Measurements from ENCODE around the gene C1QL1. TPM values are rescaled to one million over a fixed set of nuclear protein-coding genes. Genes with fewer than 3 reads are reported as not detected.
A peak's percentile ranks its signal among the peaks of the same experiment; 100 is the strongest.

Gene C1QL1
- total RNA-seq, 2 donors from 2014 or later: 0.32 to 0.34 TPM

- no peak overlapping the region for H3K27ac Mint-ChIP-seq
- no peaks in the 10 kb centered on the region for H3K36me3 Mint-ChIP-seq (ENCODE audit: low read depth)
- peak overlapping the region; percentile 29 for H3K4me3 Mint-ChIP-seq
- peak; percentile 83 for ATAC-seq (replicated peaks)
- H3K9me3 Mint-ChIP-seq: no peaks in the 10 kb centered on the region
- H3K27me3 Mint-ChIP-seq: peaks cover 19% of the 10 kb centered on the region
- peaks cover 10% of the 10 kb centered on the region for H3K4me1 Mint-ChIP-seq
Observed at GRCh38 chr17:44911133-44912001, 56.7 kb downstream of the C1QL1 start.

- H3K36me3 Mint-ChIP-seq (ENCODE audit: low read depth): no peaks in the 10 kb centered on the region
- H3K4me1 Mint-ChIP-seq: peaks cover 10% of the 10 kb centered on the region
- no peak for ATAC-seq (replicated peaks)
- H3K27me3 Mint-ChIP-seq: peaks cover 23% of the 10 kb centered on the region
- peak overlapping the region; percentile 29 for H3K4me3 Mint-ChIP-seq
- no peak overlapping the region for H3K27ac Mint-ChIP-seq
- H3K9me3 Mint-ChIP-seq: no peaks in the 10 kb centered on the region
Observed at GRCh38 chr17:44910231-44911106, 57.6 kb downstream of the C1QL1 start.

Other genes starting within 250 kb of the C1QL1 start
- under 1 TPM; 0.13 to 0.74 TPM for gene ADAM11, start 209.3 kb downstream of the C1QL1 start, total RNA-seq
- 1 to 10 TPM; 2.4 to 3.4 TPM for gene GJC1, start 138.0 kb downstream of the C1QL1 start, total RNA-seq
- not detected for gene HIGD1B, start 120.4 kb downstream of the C1QL1 start, total RNA-seq
- 100 to 1,000 TPM; 105 to 215 TPM for gene EFTUD2, start 68.9 kb downstream of the C1QL1 start, total RNA-seq
- not detected for gene GFAP, start 52.8 kb downstream of the C1QL1 start, total RNA-seq
- gene KIF18B, start 20.5 kb downstream of the C1QL1 start, total RNA-seq: 10 to 100 TPM; 37.7 to 51.5 TPM
- 10 to 100 TPM; 36.5 to 36.6 TPM for gene DCAKD, start 83.3 kb upstream of the C1QL1 start, total RNA-seq
- gene NMT1, start 93.0 kb upstream of the C1QL1 start, total RNA-seq: 100 to 1,000 TPM; 101 to 120 TPM
- 1 to 10 TPM; 3.1 to 6.5 TPM for gene PLCD3, start 164.2 kb upstream of the C1QL1 start, total RNA-seq
- gene ACBD4, start 167.4 kb upstream of the C1QL1 start, total RNA-seq: 10 to 100 TPM in 1 of 2 donors, 1 to 10 TPM in 1; 9.8 to 12.6 TPM
- gene HEXIM1, start 180.2 kb upstream of the C1QL1 start, total RNA-seq: 10 to 100 TPM; 45.9 to 66.4 TPM
- gene HEXIM2, start 193.6 kb upstream of the C1QL1 start, total RNA-seq: 1 to 10 TPM; 6.1 to 8.5 TPM

All from activated T-helper 17 cell treated with anti-CD3 and anti-CD28 coated beads, Interleukin-2, amount 50 U/mL, for 72 hours (primary cell).